LoVo (cell line): ENCODE results near the gene F2R.
"Not testable (repeated sequence)": the region's sequence is repeated elsewhere in the genome, so short reads cannot be mapped to it uniquely, and the experiment has no call there.

Experiments used
- DNase-seq: peaks from one replicate; pipeline ENCODE4 v3.0.0-alpha.2; 2016; ENCODE audit warnings: low spot score

Gene F2R

DNA sequence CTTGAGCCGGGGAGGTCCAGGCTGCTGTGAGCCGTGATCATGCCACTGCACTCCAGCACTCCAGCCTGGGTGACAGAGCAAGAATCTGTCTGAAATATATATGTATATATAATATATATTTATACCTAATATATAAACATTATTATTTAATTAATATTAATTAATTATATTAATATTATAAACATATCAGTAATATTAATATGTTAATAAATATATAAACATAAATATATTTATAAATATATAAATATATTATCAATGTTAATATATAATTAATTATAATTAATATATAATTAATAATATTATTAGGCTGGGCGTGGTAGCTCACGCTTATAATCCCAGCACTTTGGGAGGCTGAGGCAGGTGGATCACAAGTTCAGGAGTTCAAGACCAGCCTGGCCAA is 41.1 kb downstream of the F2R start:
- DNase-seq: no peak

- not testable (repeated sequence) for DNase-seq
Observed at GRCh38 chr5:76761118-76761517, 45.2 kb downstream of the F2R start.

- no peak for DNase-seq
Observed at GRCh38 chr5:76762484-76762883, 46.6 kb downstream of the F2R start.

GRCh38 chr5:76763136-76763535 is 47.2 kb downstream of the F2R start:
- no peak for DNase-seq

DNA sequence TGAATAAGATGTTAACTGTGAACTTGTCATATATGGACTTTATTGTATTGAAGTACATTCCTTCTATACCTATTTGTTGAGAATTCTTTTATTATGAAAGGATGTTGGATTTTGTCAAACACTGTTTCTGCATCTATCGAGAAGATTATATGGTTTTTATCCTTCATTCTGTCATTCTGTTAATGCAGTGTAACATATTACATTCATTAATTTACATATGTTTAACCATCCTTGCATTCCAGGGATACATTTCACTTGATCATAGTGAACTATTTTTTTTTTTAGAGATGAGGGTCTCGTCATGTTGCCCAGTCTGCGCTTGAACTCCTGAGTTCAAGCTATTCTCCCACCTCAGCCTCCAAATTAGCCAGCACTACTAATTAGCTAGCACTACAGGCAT is 48.4 kb downstream of the F2R start:
- DNase-seq: no peak

DNA sequence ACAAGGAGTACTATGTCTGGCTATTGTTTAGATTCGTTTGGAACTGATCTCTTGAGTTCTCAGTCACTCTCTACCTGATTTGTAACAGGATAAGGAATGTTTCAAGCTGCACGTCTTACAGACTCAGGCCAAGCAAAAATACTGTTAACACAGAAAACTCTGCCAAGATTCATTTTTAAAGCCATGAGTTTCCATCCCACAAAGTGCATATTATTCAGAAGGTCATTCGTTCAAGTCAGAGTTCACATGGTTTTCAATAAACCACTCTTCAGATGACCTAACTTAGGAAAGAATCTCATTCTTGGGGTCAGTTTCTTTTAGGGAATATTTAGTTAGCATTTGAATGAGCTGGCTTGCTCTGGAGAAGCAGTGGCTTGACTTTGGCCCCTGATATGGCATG is 49.3 kb downstream of the F2R start:
- DNase-seq: no peak

- no peak for DNase-seq
Observed at GRCh38 chr5:76766746-76767145, 50.8 kb downstream of the F2R start.

DNA sequence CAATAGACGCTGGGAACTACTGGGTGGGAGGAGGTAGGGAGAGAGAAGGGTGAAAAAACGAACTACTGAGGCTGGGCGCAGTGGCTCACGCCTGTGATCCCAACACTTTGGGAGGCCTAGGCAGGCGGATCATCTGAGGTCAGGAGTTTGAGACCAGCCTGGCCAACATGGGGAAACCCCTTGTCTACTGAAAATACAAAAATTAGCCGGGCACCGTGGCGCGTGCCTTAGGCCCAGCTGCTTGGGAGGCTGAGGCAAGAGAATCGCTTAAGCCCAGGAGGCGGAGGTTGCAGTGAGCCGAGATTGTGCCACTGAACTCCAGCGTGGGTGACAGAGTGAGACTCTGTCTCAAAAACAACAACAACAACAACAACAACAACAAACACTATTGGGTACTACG is 55.1 kb downstream of the F2R start:
- DNase-seq: not testable (repeated sequence)

- no peak for DNase-seq
Observed at GRCh38 chr5:76771705-76772405, 55.9 kb downstream of the F2R start.

GRCh38 chr5:76775921-76776320 is 60.0 kb downstream of the F2R start:
- DNase-seq: no peak

DNA sequence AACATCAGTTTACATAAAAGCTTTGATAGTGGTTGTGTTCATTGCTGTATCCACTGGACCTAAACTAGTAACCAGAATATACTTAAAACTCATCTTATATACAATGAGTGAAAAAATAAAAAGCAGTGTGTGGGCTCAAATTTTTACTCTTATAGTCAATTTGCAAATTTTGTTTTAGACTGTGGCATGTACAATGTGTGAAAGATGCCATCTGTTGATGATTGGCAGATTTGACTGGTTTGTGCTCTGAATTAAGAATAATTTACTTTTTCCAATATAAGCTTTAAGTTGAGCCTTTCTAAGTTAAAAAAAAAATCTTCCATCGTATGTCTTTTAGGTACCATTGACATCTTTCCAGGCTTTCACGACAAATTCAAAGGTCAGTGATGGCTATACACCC is 60.5 kb downstream of the F2R start:
- no peak for DNase-seq

GRCh38 chr5:76780616-76781015 is 64.7 kb downstream of the F2R start:
- not testable (repeated sequence) for DNase-seq

- DNase-seq: no peak
Observed at GRCh38 chr5:76781775-76782174, 65.8 kb downstream of the F2R start.

- no peak for DNase-seq
Observed at GRCh38 chr5:76782444-76782843, 66.5 kb downstream of the F2R start.
